ENCODE results near the gene FGF23. TPM values are rescaled to one million over a fixed set of nuclear protein-coding genes. Genes with fewer than 3 reads are reported as not detected.

FGF23 gene
- total RNA-seq, 1 donor, result not detected

DNA sequence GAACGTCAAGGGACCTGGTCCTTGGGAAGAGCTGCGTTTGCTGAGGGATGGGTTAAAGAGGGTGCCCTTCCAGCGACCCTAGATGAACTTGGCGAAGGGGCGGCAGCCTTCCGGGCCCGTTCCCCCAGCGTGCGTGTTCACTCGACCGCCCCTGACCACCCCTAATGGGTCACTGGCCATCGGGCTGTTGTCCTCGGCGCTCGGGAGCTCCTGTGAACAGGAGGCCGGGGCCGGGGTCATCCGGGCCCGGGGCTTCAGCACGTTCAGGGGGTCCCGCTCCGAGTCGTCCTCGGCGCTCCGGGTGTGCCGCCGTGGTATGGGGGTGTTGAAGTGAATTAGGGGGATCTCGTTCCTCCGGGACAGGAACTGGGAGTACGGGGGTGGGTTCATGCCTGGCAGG, 9.2 kb downstream of the FGF23 start:
- no peak for DNase-seq (ENCODE audit: low read depth)
- H3K4me3 ChIP-seq (ENCODE audit: low read depth, low read length), result no peak overlapping the region
- TF ChIP-seq, protein P1, sequence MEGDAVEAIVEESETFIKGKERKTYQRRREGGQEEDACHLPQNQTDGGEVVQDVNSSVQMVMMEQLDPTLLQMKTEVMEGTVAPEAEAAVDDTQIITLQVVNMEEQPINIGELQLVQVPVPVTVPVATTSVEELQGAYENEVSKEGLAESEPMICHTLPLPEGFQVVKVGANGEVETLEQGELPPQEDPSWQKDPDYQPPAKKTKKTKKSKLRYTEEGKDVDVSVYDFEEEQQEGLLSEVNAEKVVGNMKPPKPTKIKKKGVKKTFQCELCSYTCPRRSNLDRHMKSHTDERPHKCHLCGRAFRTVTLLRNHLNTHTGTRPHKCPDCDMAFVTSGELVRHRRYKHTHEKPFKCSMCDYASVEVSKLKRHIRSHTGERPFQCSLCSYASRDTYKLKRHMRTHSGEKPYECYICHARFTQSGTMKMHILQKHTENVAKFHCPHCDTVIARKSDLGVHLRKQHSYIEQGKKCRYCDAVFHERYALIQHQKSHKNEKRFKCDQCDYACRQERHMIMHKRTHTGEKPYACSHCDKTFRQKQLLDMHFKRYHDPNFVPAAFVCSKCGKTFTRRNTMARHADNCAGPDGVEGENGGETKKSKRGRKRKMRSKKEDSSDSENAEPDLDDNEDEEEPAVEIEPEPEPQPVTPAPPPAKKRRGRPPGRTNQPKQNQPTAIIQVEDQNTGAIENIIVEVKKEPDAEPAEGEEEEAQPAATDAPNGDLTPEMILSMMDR (IDR thresholded peaks at IDR 0.05; ENCODE audit: insufficient read depth, low read length), result no peak

DNA sequence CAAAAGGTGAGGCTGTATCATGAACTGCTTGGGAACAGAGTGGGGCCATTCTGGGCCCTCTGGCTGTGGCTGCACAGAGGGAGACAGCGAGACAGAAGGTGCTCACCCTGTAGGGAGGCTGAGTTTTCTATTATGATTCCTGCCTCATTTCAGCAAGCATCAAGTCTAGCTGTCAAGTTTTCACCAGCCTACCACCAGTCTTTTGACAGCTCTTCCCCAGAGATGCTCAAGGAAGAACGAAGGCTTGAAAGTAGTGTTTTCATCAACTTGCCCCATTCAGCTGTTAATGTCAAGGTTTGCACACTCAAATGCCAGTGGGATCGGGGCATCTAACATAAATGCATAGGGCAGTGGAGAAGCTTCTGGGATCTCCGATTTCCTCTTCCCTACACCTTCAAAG, 10.0 kb downstream of the FGF23 start:
- DNase-seq (ENCODE audit: low read depth), result no peak
- TF ChIP-seq, protein P1 (IDR thresholded peaks at IDR 0.05; ENCODE audit: insufficient read depth, low read length), result no peak
- no peak overlapping the region for H3K4me3 ChIP-seq (ENCODE audit: low read depth, low read length)

DNA sequence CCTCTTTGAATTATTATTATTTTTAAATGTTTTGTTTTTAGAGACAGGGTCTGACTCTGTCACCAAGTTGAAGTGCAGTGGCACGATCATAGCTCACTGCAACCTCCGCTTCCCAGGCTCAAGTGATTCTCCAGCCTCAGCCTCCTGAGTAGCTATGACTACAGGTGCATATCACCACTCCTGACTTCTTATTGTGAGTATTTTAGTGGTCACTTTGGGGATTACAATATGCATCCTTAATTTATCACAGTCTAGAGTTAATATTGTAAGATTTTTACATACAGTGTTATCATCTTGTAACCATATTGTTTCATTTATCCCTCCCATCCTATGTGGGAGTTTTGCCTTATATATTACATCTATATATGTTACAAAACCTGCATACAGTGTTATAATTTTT, 13.4 kb downstream of the FGF23 start:
- H3K4me3 ChIP-seq (ENCODE audit: low read depth, low read length), result no peak overlapping the region
- no peak for DNase-seq (ENCODE audit: low read depth)
- TF ChIP-seq, protein P1 (IDR thresholded peaks at IDR 0.05; ENCODE audit: insufficient read depth, low read length), result no peak

DNA sequence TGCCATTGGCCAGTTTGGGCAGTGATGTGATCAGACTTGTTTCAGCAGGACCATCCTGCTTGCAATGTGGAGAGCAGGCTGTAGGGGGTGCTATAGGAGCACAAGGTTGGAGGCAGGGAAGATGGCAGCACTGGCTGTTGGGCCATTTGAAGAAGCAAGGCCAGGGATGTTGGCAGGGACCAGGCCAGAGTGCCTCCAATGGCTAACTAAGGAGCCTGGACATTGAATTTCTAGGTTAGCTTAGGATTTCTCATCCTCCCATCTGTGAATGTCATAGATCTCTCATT, 23.5 kb downstream of the FGF23 start:
- DNase-seq (ENCODE audit: low read depth), result peak; percentile 11
- H3K4me3 ChIP-seq (ENCODE audit: low read depth, low read length), result no peak overlapping the region
- TF ChIP-seq, protein P1 (IDR thresholded peaks at IDR 0.05; ENCODE audit: insufficient read depth, low read length), result peak; percentile 35

DNA sequence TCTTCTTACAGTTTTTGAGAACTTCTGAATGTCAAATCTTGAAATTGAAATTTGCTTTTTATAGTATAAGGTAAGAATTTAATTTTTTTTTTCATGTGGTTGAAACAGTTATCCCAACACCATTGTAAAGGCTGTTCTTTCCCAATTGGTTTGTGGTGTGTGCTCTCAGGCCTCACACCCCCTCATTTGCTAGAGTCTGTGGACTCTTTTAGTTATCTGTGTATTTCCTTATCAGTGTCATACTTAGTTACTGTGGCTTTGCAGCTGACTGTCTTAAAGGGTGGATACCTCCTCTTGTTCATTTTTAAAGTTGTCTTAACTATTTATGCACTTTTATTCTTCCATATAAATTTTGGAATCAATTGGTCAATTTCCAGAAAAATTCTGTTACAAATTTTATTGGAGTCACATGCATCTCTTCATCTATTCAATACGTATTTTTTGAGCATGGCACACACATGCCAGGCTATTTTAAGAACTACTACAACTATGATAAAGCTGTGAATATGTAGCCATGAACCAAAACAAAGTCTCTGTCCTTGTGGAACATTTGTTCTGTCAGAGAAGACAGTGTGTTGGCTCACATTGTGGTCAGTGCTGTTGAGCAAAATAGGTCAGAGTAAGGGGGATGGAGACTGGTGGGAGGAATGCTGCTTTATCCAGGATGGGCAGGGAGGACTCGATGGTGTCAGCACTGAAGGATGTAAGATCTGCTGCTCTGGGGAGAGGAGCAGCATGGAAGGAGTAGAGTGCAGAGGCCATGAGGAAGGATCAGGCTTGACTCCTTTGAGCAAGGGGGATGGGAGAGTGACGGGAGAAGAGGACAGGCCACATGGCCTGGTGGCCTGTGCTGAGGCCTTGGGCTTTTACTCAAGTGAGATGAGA, 24.1 kb downstream of the FGF23 start:
- TF ChIP-seq, protein P1 (IDR thresholded peaks at IDR 0.05; ENCODE audit: insufficient read depth, low read length), result no peak
- no peak for DNase-seq (ENCODE audit: low read depth)
- H3K4me3 ChIP-seq (ENCODE audit: low read depth, low read length), result no peak overlapping the region

DNA sequence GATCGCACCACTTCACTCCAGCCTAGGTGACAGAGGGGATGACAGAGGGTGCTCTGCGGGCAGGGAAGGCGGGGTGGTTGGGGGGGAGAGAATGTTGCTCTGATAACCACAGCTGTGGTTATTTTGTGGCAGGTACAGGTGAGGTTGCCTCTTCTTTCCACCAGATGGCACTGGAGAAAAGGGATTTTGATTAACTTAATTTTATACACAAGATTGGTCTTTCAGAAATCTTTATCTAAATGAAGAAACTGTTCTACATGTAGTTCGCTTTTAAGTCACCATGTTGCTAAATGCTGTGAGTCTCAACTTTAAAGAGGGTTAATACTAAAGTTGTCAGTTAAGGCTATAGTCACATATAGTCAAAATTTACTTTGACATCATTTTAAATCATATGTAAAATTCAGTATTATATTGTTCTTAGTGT, 25.7 kb downstream of the FGF23 start:
- TF ChIP-seq, protein P1 (IDR thresholded peaks at IDR 0.05; ENCODE audit: insufficient read depth, low read length), result peak; percentile 48
- no peak overlapping the region for H3K4me3 ChIP-seq (ENCODE audit: low read depth, low read length)
- peak; percentile 11 for DNase-seq (ENCODE audit: low read depth)

DNA sequence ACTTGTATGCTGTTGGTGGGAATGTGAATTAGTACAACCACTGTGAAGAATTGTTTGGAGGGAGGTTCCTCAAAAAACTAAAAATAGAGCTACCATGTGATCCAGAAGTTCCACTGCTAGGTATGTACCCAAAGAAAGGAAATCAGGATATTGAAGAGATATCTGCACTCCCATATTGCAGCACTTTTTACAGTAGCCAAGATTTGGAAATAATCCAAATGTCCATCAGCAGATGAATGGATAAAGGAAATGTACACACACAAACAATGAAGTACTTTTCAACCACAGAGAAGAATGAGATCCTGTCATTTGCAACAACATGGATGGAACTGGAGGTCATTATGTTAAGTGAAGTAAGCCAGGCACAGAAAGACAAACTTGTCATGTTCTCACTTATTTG, 32.6 kb downstream of the FGF23 start:
- TF ChIP-seq, protein P1 (IDR thresholded peaks at IDR 0.05; ENCODE audit: insufficient read depth, low read length), result no peak
- DNase-seq (ENCODE audit: low read depth), result no peak
- H3K4me3 ChIP-seq (ENCODE audit: low read depth, low read length), result no peak overlapping the region

All from fibroblast of the aortic adventitia (primary cell).